Measurements from ENCODE around the gene DEFB113. TPM values are rescaled to one million over a fixed set of nuclear protein-coding genes. Genes with fewer than 3 reads are reported as not detected.

DEFB113 gene
- total RNA-seq, 1 experiment from 2014 or later, result not detected

- no peaks in the 10 kb centered on the region for H3K27me3 Mint-ChIP-seq (ENCODE audit: low read depth)
- whole genome bisulfite sequencing (ENCODE audit: extremely low coverage, insufficient read length, low lambda C conversion rate), result no CpG with 5 or more reads among the region's 21 CpGs
Measured at GRCh38 chr6:49933526-49933925, 35.9 kb downstream of the DEFB113 start.

More at GRCh38 chr6:49933526-49933925, 35.9 kb downstream of the DEFB113 start:
- Mint-ChIP-seq H3K36me3 (ENCODE audit: insufficient read depth in 1 of 3, low read depth in 3 of 3) (no peaks in the 10 kb centered on the region), H3K9me3 (no peaks in the 10 kb centered on the region), H3K27ac (no peak overlapping the region), H3K4me1 (peaks cover 4% of the 10 kb centered on the region in 2 experiments), H3K4me3 (no peak overlapping the region)
- H2BK15ac ChIP-seq (ENCODE audit: low read depth, low read length), result no peak overlapping the region
- H3K14ac ChIP-seq (ENCODE audit: insufficient read depth, low read length), result no peak overlapping the region
- H3K56ac ChIP-seq (ENCODE audit: insufficient read length, low read depth, low read length), result no peak overlapping the region
- no peaks in the 10 kb centered on the region for H3K4me1 ChIP-seq (ENCODE audit: insufficient read depth, low read length)
- H2AK5ac ChIP-seq (ENCODE audit: insufficient read length, low read length), result no peak overlapping the region
- no peak overlapping the region for H3K4me2 ChIP-seq (ENCODE audit: insufficient read depth, insufficient read length, low read length)
- H4K20me1 ChIP-seq (ENCODE audit: control insufficient read depth, insufficient read depth, insufficient read length), result no peaks in the 10 kb centered on the region
- no peaks in the 10 kb centered on the region for H3K79me1 ChIP-seq (ENCODE audit: insufficient read depth, low read depth, low read length, poor library complexity, severe bottlenecking)
- no peak overlapping the region for H2AFZ ChIP-seq (ENCODE audit: low read length)
- H3T11ph ChIP-seq (ENCODE audit: low read length), result no peak overlapping the region
- H4K8ac ChIP-seq (replicated peaks; ENCODE audit: insufficient read length, low read depth, low read length), result no peak overlapping the region
- H4K5ac ChIP-seq (ENCODE audit: insufficient read length, low read depth, low read length), result no peak overlapping the region
- no peak overlapping the region for H2BK12ac ChIP-seq (ENCODE audit: insufficient read length, low read depth, low read length)
- no peaks in the 10 kb centered on the region for H3K23me2 ChIP-seq (ENCODE audit: insufficient read length, low read depth, low read length, poor library complexity, severe bottlenecking)
- H3K4ac ChIP-seq (ENCODE audit: low read depth, low read length), result no peak overlapping the region
- H2BK120ac ChIP-seq (ENCODE audit: low read depth, low read length, poor library complexity, severe bottlenecking), result no peak overlapping the region
- H2BK5ac ChIP-seq (ENCODE audit: insufficient read length, low read length), result no peak overlapping the region
- H2BK20ac ChIP-seq (ENCODE audit: low read depth, low read length, poor library complexity, severe bottlenecking), result no peak overlapping the region
- H3K9ac ChIP-seq (ENCODE audit: extremely low read depth, insufficient read length, low read length), result no peak overlapping the region
- no peak overlapping the region for H3K18ac ChIP-seq (ENCODE audit: insufficient read length, low read depth, low read length)
- peak; percentile 31 for DNase-seq
- no peaks in the 10 kb centered on the region for H3K9me3 ChIP-seq (ENCODE audit: control insufficient read depth, low read depth, low read length)
- H3K23ac ChIP-seq (ENCODE audit: insufficient read length, low read depth, low read length), result no peak overlapping the region
- TF ChIP-seq CTCF (conservative IDR thresholded peaks at IDR 0.05), result no peak
- H3K79me2 ChIP-seq (ENCODE audit: insufficient read depth, low read length), result no peaks in the 10 kb centered on the region
- H4K91ac ChIP-seq (ENCODE audit: insufficient read length, low read depth, low read length), result no peak overlapping the region
- H3K27me3 ChIP-seq (ENCODE audit: insufficient read depth, low read length), result no peaks in the 10 kb centered on the region
- H3K27ac ChIP-seq (ENCODE audit: insufficient read length, low read depth, low read length), result no peak overlapping the region
